NCI-H69 (cell line): Measurements from ENCODE around the gene SLC35F5.
"Not testable (repeated sequence)": the region's sequence is repeated elsewhere in the genome, so short reads cannot be mapped to it uniquely, and the experiment has no call there.

Experiments used
- DNase-seq: peaks from one replicate; lab custom pipeline; 2025; lab: John Stamatoyannopoulos, UW

Gene SLC35F5, protein sequence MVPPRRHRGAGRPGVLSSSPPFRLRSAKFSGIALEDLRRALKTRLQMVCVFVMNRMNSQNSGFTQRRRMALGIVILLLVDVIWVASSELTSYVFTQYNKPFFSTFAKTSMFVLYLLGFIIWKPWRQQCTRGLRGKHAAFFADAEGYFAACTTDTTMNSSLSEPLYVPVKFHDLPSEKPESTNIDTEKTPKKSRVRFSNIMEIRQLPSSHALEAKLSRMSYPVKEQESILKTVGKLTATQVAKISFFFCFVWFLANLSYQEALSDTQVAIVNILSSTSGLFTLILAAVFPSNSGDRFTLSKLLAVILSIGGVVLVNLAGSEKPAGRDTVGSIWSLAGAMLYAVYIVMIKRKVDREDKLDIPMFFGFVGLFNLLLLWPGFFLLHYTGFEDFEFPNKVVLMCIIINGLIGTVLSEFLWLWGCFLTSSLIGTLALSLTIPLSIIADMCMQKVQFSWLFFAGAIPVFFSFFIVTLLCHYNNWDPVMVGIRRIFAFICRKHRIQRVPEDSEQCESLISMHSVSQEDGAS

GRCh38 chr2:113756355-113757137, at the start of gene SLC35F5:
Gene SLC35F5 (minus strand): TSS chr2:113756642. CDS start chr2:113756409, 233 bp downstream.
- peak; percentile 89 for DNase-seq

GRCh38 chr2:113799375-113799774, 42.9 kb upstream of the SLC35F5 start:
- DNase-seq = no peak

GRCh38 chr2:113797237-113797636, 40.8 kb upstream of the SLC35F5 start:
- DNase-seq = no peak

- no peak for DNase-seq
Observed at GRCh38 chr2:113796592-113797175, 40.2 kb upstream of the SLC35F5 start.

DNA sequence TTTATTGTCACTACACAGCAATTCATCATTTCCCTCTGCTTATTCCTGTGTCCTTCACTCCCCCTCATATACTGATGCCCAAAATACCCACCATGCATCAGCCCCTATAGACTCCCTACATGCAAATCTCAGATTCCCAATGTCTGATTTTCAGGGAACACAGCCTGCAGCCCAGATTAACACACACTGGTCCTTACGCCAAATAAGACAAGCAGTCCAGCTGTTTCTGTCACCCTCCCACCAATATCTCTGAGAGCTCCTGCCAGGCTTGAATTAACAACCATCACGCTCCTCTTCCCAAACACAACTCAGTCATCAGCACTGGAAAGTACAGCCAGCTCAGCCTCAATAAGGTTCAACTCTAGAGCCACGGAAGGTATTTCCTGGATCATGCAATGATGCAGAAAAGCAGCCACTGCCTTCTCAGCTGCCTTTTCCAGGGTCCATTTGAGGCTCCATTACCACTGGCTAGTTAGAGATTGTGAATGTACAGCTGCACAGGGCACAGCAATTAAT, 39.0 kb upstream of the SLC35F5 start:
- no peak for DNase-seq

DNA sequence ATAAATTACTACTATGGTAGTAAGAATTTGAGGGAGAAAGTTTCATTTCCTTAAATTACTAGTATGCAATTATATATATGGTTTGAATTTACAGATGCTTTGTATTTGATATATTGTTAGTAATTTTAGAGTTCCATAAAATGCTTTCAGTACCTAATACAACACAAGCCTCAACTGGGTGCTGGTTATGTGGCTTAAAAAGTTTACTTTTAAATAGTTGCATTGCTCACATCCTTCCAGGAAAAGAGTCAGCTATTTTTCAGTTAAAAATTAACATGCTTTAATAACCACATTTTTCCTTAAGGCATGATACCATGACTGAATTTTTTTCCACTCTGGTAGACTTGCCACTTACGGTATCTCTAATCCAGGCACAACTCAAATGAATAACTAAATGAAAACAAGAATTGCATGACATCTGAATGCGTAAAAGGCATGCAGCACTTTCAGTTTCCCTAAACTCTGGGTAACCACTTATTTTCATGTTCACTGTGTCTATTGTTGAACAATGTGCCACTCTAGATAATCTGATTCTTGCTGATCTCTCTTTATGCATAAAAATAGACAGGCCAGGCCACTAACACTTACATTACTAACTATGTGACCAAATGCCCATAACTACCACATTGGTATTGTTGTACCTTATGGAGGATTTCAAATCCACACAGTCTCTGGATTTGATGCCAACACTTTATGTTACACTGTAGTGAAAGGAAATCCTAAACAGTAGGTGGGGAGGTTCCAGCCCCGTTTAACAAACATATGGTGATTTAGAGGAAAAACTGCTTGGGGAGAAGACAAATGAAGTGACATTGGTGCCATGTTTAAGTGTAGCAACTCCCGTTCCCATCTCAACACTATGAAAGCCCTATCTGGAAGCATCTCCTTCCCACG, 35.5 kb upstream of the SLC35F5 start:
- DNase-seq = no peak

DNA sequence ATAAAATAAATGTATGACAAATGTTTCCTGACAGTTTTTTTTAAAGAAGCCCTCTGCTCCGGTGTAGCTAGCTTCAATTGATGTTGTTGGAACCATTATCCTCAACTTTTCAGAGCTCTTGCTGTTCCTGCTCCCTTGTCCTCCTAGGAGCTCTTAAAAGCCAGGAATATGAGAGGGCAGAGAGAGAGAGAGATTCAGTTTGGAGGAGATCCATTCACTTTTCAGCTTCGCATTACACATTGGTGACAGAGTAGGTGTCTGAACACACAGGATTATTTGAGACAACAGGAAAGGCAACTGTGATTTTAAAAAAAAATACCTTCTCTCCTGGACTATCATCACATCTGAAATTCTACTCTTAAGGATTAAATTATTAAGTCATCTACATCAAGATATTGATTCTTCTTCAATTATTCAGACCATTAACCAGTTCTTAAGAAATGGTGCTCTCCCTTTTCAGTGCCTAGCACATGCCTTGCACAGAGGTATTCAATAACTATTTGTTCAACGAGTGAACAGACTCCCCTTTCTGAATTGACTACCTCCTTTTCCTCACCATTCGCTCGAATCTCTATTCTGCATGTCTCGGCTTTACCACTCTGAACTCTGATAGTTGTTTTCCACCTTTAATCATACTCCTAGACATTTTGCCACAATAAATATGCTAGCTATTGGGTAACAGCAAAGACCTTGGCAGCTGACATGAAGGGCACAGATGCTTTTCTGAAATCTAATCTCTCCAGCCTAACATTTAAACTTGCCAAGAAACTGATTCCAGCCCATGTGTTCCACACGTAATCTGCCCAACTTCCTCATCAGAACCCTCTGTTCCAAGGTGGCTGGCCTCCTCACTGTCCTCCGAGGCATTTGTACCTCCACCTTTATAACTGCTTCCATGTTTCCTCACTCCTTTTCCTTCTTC, 28.6 kb upstream of the SLC35F5 start:
- no peak for DNase-seq

DNA sequence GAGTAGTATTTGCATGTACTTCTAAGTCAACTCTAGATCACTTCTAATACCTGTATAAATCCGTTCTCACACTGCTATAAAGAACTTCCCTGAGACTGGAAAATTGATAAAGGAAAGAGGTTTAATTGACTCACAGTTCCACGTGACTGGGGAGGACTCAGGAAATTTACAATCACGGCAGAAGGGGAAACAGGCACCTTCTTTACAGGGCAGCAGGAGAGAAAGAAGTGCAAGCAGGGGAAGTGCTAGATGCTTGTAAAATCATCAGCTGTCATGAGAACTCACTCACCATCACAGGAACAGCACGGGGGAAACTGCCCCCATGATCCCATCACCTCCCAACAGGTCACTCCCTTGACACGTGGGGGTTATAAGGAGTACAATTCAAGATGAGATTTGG, 24.0 kb upstream of the SLC35F5 start:
- DNase-seq = no peak

DNA sequence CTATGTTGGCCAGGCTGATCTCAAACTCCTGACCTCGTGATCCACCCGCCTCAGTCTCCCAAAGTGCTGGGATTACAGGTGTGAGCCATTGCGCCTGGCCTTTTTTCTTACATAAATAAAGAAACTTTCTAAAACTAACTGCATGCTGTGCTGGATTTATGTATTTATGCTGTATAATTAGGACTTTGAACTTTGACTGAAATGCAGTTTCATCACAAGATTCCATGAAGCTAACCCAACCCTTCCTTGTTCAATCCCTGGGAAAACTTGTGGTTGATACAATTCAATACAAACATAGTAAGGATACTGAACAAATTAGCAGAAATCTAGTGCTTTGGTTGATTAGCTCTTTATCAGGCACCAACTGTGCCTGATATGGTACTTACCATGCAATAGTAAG, 20.9 kb upstream of the SLC35F5 start:
- no peak for DNase-seq

DNA sequence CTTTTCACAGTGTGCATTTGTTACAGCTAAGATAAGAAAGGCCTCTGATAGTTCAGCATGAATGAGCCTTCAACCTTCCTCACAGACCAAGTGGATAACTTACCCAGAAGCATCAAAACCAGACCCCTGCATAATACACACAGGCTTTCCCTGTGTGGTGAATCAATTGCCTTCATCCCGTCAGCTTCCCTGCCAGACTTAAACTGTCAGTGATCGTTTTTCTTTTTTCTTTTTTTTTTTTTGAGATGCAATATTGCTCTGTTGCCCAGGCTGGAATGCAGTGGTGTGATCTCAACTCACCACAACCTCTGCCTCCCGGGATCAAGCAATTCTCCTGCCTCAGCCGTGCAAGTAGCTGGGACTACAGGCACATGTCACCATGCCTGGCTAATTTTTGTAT, 20.5 kb upstream of the SLC35F5 start:
- no peak for DNase-seq

GRCh38 chr2:113774616-113775015, 18.2 kb upstream of the SLC35F5 start:
- not testable (repeated sequence) for DNase-seq

DNA sequence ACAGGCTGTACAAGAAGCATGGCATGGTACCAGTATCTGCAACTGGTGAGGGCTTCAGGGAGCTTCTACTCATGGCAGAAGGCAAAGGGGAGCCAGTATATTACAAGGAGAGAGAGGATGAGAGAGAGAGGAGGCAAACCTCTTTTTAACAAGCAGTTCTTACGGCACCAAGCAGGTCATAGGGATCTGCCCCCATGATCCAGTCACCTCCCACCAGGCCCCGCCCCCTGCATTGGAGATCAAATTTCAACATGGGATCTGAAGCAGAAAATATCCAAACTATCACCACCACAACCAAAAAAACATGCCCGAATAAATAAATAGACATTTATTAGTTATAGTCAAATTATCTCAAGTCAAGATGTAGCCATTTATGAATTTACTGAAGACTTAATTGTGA, 14.5 kb upstream of the SLC35F5 start:
- DNase-seq = no peak

DNA sequence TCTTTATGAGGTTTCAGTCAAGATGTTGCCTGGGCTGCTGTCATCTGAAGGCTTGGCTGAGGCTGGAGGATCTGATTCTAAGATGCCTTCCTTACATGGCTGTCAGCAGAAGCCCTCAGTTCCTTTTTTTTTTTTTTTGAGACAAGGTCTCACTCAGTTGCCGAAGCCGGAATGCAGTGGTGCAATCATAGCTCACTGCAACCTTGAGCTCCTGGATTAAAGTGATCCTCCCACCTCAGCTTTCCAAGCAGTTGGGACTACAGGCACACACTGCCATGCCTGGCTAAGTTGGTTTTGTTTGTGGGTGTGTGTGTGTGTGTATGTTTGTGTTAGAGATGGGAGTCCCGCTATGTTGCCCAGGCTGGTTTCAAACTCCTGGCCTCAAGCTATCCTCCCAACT, 13.1 kb upstream of the SLC35F5 start:
- no peak for DNase-seq

GRCh38 chr2:113768770-113769169, 12.3 kb upstream of the SLC35F5 start:
- DNase-seq = no peak

DNA sequence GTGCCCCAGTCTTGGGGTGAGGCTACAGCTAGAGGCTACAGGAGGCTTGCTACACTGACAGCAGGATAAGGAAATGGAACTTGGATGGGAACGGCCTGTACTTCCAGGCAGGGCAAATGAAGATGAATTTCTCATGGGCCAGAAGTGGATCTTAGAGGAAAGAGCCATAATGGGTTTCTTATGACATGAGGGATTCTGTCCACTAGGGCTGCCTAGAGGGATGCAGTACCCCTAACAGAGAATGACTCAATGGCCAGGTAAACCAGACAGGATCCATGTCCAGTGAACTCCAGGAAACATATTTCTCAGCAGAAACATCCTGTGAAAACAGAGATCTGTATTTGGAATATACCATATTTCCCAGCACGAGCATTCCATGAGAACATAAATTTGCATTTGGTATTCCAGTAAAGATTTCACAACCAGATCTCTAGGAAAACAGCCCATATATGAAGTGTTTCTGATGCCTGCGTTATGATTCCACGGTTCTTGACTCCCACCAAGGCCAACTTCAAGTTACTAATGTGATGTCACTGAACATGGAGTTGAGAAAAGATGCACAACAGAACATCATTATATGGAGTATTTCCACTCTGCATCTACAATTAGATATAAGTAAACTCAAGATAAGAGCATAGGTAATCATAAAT, 11.5 kb upstream of the SLC35F5 start:
- DNase-seq = no peak

DNA sequence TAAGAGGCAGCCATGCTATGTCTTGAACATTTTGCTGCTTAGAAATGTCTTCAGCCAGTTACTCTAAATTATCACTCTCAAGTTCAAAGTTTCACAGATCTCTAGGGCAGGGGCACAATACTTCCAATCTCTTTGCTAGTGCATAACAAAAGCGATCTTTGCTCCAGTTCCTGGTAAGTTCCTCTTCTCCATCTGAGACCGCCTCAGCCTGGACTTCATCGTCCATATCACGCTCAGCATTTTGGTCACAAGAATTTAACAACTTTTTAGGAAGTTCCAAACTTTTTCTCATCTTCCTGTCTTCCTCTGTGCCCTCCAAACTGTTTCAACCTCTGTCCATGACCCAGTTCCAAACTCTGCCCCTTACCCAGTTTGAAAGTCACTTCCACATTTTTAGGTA, 8.8 kb upstream of the SLC35F5 start:
- no peak for DNase-seq

GRCh38 chr2:113762377-113763118, 6.1 kb upstream of the SLC35F5 start:
- no peak for DNase-seq

GRCh38 chr2:113760400-113760799, 4.0 kb upstream of the SLC35F5 start:
- no peak for DNase-seq

GRCh38 chr2:113757138-113757657, 756 bp upstream of the SLC35F5 start:
- DNase-seq = peak; percentile 27
